Dermis microvascular lymphatic vessel endothelial cell (primary cell): ENCODE measurements around the gene MYORG. TPM values are rescaled to one million over a fixed set of nuclear protein-coding genes. Genes with fewer than 3 reads are reported as not detected.
A peak's percentile ranks its signal among the peaks of the same experiment; 100 is the strongest.

Experiments
- DNase-seq, 2 donors: peaks; one replicate each; pipeline versions ENCODE4 v3.0.0 to v3.0.0-alpha.2; 2010; ENCODE audit warnings: low read depth in 2 of 2
- total RNA-seq: library from RNA; depleted of rRNA; stranded (reverse); fragments of >200 nt; gene quantifications from 2 replicates; pipeline ENCODE4 v1.2.1, GENCODE V29; 2014

MYORG gene
- total RNA-seq, 1 donor from 2014 or later, result 2.4 TPM

DNA sequence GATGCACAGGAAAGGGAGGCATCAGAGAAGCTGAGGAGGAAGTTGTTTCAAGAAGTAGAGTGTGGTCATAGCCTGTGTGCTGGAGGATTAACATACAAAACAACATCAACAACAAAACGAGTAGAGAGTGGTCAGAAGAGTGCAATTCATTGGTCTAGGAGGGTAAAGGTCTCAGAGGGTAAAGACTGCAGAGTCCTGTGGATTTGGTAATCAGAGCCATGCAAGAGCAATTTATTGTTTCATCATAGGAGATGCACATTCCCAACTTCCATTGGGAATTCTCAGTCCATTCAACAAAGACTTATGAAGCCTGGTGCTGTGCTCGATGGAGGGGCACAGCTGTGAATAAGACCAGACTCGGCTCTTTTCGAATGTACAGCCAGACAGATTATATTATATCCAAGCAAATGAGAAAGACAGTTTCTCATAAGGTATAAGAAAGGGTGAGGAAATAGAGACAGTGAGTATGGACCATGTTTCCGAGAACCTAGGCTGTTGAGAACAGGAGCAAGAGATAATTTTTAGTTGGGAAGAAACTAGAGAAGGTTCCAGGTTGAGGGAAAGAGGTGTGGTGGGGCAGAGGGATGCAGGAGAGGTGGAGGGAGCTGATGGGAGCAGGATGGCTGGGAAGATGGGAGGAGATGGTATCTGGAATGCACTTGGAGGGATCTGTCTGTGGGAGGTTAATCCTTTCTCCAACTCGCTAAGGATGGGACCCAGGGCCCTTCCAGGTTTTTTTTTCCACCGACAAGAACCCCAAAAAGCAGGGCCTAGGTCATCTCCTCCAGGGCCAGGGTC lies 7.9 kb upstream of the MYORG start:
- no peak for DNase-seq

GRCh38 chr9:34383904-34384303 lies 7.2 kb upstream of the MYORG start:
- DNase-seq, result no peak

DNA sequence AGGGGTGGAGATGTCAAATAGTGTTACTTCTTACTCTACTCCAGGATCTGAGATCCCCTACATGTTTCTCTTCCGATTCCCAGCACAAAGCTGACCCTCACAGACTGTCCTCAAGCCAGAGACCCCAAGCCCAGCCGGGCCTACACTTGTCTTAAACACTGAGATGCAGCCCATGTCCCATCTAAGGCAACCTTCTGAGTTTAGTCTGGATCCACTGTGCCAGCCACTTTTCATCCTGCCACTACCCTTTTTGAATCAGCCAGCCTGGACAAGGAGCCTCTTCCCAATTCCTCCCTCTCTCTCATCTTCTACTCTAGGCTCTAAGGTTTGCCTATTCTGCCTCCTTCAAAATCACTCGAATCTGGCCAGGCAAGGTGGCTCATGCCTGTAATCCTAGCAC lies 6.2 kb upstream of the MYORG start:
- no peak for DNase-seq

GRCh38 chr9:34382054-34382453 lies 5.4 kb upstream of the MYORG start:
- no peak for DNase-seq

DNA sequence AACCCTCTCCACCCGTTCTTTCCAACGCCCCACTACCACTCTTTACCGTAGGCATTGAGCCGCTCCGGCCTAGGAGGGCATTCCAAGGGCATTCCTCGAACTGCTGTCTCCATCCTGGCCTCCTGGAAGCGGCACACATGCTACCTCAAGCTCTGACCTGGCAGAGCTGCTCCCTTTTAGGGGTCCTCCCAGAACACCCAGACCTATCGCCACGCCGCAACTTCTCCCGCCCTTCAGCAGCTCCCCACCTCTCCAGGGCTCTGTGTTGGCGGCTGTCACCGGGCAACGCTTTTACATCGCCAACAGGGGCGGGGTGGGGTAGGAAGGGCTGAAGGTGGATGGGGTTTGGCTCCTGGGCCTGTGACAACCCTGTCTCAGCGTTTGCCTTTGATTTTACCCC lies 4.6 kb upstream of the MYORG start:
- no peak for DNase-seq

GRCh38 chr9:34380511-34381315 lies 4.0 kb upstream of the MYORG start:
- peak in 1 of 2 donors; percentile 75 for DNase-seq

DNA sequence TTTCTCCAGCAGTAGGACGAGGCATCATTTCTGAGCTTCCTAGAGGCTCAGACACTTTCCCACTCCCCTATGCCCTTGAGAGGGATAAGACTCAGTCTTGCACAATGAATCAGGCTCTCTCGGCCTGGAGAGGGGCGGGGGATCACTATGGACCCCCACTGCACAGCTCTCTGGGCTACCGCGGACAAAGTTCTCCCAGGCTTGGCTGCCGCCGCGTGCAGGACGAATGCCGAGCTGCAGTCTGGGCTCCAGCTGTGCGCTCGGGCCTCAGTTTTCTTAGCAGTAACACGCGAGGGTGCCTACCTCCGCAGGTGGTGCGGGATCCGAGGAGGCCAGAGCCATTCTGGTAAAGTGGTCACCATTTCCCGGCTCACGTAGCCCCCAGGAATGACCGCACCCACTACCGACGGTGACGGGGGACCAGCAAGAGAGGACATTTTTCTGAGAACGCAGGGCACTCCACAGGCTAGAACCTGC lies 3.4 kb upstream of the MYORG start:
- DNase-seq, result no peak

DNA sequence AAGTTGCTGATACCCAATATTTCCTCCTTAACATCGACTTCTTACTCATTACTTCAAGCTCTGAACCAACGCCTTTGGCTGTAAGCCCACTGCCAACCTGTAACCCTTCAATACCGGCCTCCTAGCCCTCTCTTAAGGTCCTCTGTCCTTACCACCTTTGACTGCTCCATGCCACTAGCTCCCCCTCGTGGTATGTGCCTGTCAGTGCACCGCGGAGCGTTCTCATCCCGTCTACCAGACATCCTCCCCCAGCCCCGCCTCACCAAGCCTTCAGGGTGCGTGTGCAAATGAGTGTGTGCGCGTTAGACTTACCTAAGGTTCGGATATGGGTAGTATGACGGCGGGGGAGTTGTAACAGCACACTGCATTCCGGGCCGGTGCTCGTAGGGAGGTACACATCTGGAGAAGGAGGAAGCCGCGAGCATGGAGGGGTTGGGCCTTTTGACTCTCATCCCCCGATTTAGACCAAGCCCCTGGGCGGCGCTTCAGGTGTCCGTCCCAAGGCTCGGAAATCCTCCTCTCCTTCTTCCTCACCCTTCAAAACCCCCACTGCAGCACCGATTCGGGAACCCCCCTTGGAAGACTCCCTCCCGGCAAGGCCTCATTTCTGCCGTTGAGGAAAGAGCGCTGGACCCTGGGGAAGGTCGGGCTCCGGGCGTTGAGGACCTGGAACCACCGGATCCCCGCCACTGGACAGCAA lies 2.8 kb upstream of the MYORG start:
- DNase-seq, result peak; percentile 57 to 85

DNA sequence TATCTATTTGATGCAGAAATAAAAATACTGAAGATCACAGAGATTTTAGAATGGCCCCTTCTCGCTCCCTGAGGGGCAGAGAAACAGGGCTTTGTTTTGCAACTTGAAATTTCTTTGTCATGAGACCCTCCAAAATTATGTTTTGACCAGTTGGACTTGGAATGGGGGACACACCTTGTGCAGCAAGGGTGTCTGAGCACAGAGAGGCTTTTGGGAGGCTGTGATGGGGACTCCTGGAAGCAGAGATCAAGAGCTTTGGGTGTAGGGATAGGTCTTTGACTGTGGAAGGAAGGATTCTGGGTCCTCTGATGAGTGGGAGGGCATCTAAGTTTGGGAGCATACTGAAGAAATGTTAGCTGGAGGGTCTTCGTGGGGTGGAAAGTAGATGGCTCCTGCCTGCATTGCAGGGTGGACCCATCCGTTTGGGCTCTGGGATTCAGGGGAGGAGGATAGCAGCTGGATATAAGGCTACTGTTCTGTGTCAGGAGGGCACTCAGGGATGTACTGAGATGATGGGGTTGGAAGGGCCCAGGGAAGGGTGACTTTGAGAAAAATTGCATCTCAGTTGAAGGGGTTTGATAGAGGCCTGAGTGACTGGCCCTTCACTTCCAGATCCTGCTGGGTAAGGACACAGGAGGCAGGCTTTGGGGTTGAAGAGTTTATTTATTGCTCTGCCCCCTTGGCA lies 1.8 kb upstream of the MYORG start:
- no peak for DNase-seq

- DNase-seq, result peak in 1 of 2 donors; percentile 18
Observed at GRCh38 chr9:34377404-34377746, 677 bp upstream of the MYORG start.

DNA sequence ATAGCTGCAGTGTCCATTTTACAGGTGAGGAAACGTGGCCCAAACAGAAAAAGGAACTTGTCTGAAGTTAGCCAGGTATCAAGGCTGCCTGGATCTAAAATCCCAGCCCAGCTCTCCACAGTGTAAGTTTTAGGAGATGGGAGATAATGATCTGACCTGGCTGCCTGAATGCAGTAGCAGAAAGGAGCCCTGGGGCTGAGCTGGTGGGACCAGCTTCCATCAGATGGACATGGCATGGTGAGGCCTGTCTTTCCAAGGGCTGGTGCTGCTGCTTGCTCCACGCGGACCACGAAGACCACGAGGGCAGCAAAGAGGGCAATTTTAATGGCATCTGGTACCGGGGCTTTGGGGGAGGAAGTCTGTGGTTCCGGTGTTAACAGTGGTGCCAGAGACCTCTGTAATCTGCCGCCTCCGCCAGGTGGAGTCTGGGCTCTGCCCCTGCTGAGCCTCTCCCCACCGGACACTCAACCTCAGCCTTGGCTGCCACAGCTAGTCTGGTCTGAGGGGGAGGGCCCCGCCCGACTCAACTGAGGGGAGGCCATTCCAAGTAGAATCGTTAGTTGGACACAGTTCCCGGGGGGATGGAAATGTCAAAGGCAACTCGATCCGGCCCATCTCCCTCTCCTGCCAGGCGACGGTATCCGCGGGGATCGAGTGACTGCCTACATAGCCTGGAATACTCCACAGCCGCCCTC lies 650 bp downstream of the MYORG start:
- peak in 1 of 2 donors; percentile 56 for DNase-seq

DNA sequence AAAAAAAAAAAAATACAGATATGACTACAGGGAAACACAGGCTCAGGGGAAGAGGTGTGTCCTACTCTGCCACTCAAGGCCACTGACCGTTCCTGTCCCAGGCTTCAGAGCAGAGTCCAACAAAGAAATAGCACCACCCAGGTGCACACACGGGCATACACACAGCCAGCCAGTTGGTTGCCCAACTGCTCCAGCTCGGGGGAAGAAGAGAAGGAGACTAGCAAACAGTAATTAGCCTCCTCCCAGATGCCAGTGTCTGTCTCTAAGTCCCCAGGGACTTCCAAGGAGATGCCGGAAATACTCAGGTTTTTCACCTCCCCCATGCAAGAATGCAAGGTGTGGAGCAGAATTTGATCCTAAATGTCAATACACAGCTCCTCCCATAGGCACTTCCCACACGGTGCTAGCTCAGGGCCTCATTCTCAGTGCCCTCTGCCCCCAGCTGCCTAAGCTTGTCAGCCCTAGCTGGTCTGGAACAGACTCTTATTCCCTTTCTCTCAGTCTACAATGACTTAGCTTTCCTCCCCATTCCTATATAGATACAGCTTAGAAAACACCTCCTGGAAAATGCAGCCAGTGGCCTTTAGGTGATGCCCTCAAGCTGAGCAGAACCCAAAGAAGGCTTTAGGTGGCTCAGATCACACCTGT lies 1.7 kb downstream of the MYORG start:
- no peak for DNase-seq

DNA sequence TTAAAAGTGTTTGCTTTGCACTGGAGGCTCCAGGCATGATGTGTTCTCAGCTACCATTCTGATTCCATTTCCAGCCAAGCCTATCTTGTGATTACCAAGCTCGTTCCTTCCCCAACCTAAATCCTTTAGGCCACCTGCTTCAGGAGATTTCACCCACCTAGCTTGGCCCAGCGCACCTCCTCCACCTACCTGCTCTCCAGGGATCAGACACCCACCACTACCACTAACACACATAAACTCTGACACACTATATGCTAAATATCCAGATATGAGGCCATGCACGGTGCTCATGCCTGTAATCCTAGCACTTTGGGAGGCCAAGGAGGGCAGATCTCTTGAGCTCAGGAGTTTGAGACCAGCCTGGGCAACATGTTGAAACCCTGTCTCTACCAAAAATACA lies 2.4 kb downstream of the MYORG start:
- DNase-seq, result no peak

DNA sequence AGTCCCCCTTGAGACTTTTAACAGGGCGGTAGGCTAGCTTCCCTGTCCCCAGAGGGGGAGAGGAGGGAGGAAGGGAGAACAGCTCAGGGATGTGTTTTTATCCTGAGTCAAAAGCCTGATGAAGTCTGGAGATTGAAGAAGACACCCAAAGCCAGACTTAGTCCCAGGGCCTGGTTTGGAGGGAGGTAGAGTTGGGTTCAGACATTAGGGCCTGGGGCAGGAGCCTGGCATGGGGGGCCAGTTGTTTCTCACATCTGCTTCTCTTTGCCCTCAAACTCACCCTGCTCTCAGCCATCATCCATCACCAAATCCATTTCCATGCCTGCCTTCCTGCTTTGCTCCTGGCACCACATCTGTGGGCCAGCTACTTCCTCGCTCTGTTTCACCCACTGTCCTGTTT lies 2.9 kb downstream of the MYORG start:
- DNase-seq, result no peak

GRCh38 chr9:34372467-34373011 lies 4.2 kb downstream of the MYORG start:
- DNase-seq, result no peak

DNA sequence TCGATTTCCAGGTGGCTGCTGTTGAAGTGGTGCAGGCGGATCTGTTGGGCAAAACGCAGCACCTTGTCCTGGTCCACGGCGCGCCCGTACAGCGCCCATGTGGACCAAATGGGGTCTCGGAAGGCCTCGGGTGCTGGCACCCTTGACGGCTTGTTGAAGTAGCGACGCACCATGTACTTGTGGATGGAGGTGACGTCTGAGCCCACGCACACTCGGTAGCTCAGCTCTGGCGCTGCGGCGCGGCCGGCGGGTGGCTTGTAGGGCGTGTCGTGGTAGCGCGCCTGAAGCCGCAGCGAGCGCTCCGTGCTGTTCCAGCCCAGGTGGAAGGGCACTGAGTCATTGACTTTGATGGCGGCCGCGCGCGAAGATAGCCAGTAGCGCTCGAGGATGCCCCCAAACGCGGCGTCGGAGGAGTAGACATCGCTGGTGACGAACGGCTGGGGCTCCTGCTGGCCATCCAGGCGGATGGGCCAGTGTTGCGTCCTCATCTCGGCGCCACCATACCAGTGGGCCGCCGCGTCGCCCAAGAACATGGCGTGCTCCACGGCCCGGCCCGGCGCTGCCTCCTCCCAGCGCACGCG lies 4.7 kb downstream of the MYORG start:
- no peak for DNase-seq

GRCh38 chr9:34370970-34371880 lies 5.5 kb downstream of the MYORG start:
- DNase-seq, result no peak

DNA sequence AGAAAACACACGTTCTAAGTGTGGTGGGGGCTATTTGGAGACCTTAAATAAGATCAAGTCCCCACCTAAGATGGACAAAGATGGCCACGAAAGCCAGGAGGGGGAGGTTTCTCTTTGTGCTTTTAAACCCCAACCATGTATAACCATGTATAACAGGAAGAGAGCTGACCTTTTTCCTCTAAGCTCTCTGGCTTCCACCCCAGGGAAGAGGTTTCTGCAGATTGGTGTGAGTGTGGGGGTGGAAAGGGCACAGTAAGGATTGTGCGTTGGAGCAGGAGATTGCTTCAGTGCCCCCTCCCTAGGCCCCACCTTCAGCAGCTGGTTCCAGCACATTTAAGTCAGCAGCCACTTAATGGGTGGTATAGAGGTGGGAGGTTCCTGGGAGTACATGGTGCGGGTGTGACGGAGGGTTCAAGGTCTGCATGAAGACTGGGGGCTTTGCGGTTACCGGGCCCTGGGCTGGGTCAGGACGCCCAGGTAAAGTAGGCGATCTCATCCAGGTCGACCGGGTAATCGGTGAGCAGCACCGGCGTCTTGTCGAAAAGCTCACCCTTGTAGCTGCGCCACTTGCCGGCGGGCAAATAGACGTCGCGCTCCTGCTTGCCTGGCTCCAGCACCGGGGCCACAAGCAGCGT lies 6.2 kb downstream of the MYORG start:
- no peak for DNase-seq
